HG02763 (cell line): ENCODE data around the gene INPP4A.
A peak's percentile ranks its signal among the peaks of the same experiment; 100 is the strongest.
"Not testable (repeated sequence)": the region's sequence is repeated elsewhere in the genome, so short reads cannot be mapped to it uniquely, and the experiment has no call there.

ENCODE experiments used
- ATAC-seq: cut with Tn5 transposase; IDR thresholded peaks from one replicate; pipeline ENCODE4 v1.9.1; 2021; ENCODE audit warnings: mild to moderate bottlenecking, moderate library complexity; ENCODE audit not compliant: unreplicated experiment

The INPP4A gene

DNA sequence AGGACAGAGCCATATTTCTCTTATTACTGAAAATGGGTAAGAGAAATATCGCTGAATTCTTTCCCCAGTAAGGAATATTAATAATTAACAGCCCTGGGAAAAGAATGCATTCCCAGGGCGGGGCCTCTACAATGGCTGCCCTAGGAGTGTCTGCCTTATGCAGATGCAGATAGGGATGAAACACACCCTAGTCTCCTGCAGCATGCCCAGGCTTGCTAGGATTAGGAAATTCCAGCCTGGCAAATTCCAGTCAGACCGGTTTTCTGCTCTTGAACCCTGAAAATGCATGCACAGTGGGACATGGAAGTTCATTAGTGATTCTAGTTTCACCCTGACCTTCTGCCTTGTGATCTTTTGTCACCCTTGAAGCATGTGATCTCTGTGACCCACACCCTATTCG lies 9.0 kb upstream of the INPP4A start:
- not testable (repeated sequence) for ATAC-seq

DNA sequence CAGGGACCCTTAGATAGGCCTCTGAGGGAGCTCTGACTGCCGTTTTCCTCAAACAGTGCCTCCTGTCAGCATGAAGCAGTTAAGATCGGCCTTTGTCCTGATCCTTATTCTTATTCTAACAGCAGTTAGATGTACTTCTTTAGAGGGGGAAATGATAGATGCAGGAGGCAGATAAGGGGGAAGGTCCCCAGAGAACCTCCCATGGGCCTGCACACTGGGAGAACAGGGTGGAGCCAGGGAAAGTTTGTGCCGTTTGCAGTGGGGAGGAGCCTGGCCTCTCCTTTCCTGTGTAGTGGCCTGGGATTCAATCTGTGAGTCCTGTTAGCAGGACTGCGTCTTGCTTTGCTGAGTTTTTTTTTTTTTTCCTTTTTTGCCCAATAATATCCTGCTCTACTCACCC lies 7.9 kb upstream of the INPP4A start:
- no peak for ATAC-seq

DNA sequence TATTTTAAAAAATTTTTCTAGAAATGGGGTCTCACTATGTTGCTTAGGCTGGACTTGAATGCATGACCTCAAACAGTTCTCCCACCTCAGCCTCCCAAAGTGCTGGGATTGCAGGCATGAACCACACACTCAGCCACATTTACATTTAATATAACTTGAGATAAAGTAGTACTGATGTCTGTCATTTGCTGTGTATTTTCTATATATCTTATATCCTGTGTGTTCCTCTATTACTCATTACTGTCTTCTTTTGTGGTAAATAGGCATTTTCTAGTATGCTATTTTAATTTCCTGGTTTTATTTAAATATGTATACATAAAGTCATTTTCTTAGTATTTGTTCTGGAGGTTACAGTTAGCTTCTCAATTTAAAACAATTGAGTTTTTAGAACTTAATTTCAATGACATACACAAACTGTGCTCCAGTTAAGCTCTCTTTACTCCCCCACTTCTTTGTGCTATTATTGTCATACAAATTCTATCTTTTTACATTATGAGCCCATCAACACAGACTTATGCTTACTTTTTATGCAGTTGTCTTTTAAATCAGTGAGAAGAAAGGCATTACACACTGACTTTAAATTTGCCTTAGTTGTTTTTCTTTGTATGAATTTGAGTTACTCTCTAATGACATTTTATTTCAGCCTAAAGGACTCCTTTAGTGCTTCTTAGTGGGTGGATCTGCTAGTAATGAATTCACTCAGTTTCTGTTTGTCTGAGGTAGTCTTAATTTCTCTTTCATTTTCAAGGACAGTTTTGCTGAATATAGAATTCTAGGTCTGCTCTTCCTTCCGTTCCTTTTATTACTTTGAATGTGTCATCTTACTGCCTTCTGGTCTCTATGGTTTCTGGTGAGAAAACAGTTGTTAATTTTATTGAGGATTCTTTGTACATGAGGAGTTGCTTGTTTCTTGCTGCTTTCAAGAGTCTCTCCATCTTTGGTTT lies 6.2 kb upstream of the INPP4A start:
- peak; percentile 66 for ATAC-seq

DNA sequence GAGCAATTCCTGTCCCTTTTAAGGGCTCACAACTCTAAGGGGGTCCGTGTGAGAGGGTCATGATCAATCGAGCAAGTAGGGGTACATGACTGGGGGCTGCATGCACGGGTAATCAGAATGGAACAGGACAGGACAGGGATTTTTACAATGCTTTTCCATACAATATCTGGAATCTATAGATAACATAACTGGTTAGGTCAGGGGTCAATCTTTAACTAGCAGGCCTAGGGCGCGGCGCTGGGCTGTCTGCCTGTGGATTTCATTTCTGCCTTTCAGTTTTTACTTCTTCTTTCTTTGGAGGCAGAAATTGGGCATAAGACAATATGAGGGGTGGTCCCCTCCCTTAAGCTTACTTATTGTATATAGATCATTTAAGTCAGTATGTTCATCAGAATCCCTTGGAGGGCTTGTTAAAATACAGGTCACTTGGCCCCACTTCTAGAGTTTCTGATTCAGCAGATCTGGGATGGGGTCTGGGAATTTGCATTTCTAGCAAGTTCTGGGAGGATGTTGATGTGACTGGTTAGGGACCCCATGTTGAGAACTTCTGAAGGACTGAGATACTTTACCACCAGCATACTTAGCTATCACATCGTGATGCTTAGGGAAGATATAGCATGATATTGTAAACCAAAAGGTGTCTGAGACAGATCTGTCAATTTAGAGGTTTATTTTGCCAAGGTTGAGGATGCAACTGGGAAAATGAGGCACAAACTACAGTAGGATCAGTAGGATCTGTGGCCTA lies 2.8 kb upstream of the INPP4A start:
- ATAC-seq: no peak

DNA sequence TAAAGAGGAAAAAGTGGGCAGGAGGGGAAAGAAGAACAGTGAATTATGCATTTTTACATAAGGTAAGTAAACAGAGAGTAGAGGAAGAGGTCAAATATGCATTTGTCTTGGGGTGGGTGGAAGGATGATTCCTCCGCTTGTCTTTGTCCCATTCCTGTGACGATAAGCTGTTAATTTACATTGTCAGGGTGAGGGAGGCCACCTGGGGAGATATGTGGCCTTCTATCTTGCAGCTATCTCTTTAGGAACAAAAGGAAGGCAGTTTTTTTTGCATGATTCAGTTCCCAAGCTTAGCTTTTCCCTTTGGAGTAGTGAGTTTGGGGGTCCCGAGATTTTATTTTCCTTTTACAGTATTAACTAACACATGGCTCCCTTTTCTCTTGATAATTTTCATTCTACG lies 2.2 kb upstream of the INPP4A start:
- ATAC-seq: no peak

DNA sequence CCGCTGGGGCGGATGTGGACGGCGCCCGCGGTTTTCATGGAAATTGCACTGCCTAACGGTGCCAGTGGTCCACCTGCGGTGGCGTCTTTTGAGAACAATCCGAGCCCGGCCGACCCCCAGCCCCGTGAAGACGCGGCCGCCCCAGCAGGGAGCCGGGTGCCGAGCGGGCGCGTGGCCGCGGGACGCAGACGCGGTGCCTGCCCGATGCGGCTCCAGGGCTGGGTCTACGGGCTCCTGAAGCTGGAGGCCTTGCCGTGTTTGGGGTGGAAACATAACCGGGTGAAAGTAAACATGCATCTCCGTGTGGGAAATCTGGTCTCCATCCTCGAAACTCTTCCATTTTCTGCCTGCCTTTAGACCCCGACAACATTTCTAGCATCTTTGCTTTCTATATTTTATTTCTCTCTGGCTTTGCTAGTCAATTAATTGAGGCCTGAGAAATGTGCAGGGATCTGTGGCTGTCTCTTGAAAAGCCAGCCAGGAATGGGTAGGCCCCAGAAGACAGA lies 572 bp downstream of the INPP4A start:
- ATAC-seq: peak; percentile 25

DNA sequence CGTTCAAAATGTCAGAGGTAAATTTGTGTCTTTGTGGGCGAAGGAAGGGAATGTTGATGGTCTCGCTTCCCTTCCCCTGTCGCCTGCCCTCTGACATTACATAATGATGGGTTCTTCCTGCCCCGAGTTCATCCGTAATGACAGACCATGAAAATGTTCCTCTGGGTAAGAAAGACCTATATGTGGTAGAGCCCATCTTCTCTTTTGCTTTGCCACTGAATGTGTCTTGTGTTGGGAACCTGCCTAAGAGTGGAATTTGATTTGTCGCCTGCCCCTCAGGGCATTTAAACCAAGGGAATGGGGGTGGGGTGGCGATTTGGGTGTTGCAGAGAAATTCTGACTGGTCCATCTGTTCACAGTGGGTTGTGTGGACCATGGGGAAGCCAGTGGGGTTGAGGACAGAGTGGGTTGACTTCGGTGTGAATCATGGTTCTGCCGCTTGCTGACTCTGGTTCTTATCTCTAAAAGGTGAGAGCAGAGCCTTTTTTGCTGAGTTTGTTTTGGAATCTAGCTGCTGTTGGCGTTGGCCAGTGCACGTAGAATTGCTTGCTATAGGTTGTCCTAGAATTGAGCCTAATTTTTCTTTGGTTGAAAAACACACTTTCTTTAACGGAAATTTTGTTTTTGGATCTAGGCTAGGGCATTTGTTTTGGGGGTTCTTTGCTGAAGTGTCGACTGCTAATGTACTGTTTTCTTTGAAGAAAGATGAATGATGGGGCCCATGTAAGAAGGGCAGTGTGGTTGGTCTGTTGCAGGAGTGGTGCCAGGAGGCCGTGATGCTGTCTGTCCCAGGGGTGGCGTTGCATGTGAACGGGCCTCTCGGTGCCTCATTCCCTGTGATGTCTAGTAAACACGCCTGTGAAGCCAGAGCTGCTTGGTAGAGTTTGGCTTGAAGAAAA lies 1.3 kb downstream of the INPP4A start:
- no peak for ATAC-seq

DNA sequence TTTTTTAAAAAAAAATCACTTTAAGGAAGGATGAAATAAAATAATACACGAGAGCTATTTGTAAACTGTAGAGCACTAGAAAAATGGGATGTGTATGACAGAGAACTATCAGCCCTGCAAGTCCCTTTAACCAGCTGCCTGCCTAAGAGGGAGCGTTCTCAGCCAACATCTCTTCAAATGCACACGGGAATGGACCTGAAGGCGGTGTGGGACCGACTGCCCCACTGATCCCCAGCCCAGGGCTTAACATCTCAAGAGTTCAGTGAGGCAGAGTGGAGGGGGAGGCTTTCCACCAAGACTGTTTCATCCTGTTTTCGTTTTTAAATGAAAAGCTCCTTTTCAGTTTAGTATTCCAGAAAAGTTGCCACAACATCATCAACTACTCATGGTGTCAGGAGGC lies 2.2 kb downstream of the INPP4A start:
- ATAC-seq: no peak

DNA sequence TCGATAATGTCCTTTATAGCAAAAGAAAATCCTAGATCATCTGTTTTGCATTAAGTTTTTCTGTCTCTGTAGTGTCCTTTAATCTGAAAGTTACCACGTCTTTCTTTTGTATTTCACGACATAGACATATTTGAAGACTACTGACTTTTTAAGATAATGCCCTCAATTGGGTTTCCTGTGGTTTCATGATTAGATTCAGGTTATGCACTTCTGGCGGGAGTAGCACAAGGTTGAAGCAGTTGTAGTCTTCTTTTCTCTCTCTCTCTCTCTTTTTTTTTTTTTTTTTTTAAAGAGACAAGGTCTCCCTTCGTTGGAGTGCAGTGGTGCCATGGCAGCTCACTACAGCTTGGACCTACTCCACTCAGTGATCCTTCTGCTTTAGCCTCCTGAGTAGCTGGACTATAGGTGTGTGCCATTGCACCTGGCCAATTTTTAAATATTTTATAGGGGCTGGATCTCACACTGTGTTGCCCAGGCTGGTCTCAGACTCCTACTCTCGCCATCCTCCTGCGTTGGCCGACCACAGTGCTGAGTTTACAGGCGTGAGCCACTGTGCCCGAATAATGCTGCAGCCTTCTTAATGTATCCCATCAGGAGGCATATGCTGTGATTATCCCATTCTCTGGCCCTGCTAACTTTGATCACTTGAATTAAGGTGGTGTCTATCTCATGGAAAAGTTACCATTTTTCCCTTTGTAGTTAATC lies 3.9 kb downstream of the INPP4A start:
- no peak for ATAC-seq

DNA sequence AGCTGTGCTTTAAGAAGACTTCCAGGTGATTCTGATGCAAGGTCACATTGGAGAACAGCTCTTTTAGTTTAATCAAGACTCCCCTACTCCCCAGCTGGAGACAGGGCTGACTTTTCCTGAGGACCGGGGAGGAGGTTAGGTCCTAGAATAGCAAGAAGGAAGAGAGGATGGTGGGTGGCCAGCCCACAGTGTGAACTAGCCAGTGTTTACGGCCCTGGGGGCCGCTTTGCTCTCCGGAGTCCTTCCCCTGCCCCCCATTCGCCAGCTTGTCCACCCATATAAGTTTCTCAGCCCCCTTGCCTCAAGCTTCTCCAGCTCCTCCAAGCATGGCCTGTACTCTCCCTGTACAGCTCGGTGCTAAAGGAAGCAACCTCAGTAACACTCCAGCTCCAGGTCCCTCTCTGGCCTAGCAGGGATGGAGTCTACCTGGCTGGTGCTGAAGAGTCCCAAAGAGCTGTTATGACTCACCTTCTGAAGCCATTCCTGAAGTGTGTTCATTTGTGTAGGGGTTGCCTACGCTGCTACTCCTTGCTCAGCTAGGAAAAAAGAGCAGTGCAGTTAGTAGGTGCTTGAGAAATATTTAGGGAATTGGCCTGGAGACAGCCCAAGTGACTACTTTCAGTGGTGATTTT lies 7.9 kb downstream of the INPP4A start:
- no peak for ATAC-seq

DNA sequence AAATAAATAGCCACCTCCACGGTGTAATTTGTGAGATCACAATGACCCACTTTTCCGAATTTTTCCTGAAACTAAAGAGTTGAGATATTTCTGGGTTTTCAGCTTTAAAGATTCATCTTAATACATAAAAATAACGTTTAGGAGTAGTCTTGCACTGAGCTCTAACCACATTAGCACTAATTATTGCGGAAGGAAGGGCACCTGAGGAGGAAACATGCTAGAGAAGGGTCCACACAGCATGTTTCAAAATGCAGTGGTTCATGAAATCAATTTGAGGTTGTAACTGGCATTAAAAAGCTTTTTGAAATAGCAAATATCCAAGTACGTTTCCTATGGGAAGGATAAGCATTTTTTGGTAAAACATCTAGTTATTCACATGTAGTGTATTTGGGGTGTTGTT lies 8.4 kb downstream of the INPP4A start:
- ATAC-seq: no peak

DNA sequence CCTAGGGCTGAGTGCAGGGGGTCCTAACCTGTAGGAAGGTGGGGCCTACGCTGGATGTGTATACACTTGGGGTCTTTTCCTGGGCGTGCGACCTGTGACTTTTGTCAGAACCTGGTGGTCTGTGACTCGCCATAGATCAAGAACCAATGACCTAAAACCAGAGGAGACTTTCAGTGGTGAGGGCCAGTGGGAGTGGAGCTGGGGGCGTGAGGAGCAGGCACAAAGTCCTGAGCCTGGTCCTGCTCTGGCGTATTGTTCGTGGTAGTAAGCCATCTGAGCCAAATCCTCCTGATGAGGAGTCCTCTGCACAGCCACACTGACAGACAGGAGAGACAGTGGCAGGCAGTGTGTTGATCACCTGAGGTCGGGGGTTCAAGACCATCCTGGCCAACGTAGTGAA lies 8.9 kb downstream of the INPP4A start:
- ATAC-seq: no peak

DNA sequence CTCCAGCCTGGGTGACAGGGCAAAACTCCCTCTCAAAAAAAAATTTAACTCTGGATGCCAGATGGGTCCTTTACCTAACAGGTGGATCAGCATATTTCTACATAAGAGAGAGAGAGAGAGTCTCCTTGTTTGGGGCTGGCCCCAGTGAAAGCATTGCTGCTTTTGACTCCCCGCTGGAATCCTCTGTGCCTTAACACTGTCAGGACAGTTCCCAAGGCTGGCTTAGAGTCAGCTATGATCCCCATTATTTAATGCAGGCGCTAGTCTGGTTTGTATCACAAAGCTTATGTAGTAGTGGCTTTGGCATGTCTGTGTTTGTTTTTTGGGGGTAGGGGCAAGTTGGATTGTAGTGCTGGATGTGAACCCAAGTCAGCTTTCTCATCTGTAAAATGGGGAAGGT lies 9.4 kb downstream of the INPP4A start:
- no peak for ATAC-seq

DNA sequence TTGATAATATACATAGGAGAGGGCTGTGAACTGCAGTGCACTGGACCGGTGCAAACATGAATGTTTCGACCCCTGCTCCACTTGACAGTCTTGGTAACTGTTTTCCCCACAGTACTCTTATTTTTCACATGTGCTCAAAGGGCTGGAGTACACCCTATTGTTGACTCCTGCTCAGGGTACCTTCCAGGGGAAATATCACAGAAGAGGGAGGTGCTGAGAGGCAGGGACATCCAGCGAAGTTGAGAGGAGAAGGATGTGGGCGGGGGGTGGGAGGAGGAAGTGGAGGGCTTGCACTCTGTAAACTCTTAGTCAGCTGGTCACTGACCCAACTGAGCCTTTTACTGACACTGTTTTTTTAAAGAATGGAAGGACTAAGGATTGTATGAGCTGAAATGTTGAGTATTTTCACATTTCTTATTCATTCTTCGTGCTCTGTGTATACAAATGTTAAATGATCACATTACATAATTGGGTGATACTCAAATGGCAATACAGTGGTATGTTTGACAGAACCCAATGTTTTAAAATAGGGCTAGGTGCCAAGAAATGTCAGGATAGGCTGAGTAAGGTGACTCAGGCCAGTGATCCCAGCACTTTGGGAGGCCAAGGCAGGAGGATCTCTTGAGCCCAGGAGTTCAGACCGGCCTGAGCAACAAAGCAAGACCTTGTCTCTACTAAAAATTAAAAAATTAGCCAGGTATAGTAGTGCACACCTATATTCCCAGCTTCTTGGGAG lies 10.0 kb downstream of the INPP4A start:
- peak; percentile 32 for ATAC-seq

DNA sequence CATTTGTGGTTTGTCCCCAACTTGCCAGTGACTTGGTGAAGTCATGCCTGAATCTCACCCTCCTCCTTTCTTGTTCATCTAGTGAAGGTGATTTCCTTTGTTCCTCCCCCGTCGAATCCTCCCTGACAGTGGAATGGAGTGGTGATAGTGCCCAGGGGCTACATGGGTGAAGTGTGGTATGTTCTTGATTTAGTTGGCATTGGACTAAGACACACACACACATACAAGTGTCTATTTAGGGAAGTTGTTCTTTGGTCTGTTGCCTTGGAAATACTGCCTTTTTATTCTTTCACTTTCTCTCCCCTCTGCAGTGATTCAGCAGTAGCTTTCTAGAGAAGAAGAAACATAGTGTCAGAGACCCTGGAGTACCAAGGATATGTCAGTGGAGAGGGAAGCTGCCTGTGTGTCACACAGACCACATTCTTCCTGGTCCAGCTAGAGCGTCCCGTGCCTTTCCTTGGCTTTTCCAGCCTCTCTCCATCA lies 10.9 kb downstream of the INPP4A start:
- peak; percentile 34 for ATAC-seq

DNA sequence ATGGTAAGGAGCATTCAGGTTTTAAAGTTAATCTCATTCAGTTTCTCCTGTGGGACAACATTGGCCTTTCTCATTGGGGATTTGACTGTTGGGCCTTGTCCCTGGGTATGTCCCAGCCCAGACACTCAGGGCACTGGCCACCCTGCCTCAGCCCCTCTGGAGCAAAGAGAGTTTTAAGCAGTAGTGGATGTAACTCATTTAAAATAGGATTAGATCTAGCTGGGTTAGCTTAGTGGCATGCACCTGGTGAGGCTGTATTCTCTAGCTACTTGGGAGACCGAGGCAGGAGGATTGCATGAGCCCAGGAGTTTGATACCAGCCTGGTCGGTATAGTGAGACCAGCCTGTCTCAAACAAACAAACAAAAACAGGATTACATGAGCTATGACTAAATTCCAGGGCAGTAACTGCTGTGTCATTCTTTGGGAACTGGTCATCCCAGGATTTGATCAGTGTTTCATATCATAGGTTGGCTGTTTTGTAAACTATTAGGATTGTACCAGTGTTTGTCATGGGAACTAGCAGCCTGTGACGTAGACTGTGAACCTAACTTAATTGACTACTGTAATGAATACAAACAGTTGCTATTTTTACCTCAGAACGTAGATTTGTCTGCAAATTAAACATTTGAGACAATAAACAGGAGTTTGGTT lies 12.5 kb downstream of the INPP4A start:
- ATAC-seq: no peak

DNA sequence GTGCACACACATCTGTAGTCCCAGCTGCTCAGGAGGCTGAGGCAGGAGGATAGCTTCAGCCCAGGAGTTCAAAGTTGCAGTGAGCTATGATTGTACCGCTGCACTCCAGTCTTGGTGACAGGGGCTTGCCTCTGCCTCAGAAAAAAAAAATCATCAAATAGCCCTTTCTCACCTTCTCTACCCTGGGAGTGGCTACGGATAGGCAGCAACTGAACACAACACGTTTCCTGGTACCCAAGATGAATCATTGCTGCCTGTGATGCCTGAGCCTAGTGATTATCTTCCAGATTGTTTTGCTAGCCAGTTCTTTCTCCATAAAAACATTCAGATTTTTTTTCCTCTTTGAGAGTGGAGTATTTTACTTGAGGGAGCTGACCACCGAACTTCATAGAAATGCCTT lies 13.5 kb downstream of the INPP4A start:
- no peak for ATAC-seq

DNA sequence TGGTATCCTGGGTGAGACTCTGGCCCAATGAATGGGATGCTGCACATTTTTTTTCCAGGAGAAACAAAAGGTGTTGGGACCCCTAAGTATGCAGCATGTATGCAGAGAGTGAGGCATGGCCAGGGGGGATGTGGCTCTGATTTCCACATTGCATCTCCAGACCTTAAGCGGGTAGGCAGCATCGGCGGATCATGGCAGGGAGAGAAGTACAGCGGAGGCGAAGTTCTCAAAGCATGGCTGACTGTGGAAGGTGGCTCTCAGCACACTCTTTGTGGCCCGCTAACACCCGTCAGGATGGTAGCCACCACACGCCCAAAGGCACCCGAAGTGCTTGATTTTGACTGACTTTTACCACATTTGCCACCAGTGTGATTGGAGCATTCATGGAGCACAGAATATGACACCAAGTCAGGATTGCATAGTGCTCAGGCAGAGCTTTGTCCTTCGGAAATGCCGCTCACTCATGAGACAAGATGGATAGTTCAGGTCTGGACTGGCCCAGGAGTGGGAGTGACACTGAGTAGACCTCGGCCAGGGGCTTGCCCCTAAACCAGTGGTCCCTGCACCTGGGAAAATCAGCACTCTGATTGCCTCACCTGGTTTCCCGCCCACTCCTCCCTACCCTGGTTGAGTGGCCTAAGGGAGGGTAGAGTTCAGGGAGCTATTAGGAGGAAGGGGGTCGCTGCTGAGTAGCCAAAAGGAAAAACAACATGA lies 14.2 kb downstream of the INPP4A start:
- no peak for ATAC-seq
